HG02885 (cell line): ENCODE data around the gene TMEM94.
"Not testable (repeated sequence)": the region's sequence is repeated elsewhere in the genome, so short reads cannot be mapped to it uniquely, and the experiment has no call there.

Experiments
- ATAC-seq: cut with Tn5 transposase; IDR thresholded peaks from one replicate; pipeline ENCODE4 v1.9.1; 2021; ENCODE audit warnings: mild to moderate bottlenecking; ENCODE audit not compliant: unreplicated experiment, poor library complexity

The TMEM94 gene

GRCh38 chr17:75456417-75457046 is at the start of gene TMEM94:
TMEM94 (plus strand) TSS chr17:75456635; CDS start chr17:75471906, 15,271 bp downstream.
- peak; percentile 96 for ATAC-seq

- no peak for ATAC-seq
Observed at GRCh38 chr17:75407655-75408352, 48.6 kb upstream of the TMEM94 start.

- no peak for ATAC-seq
Observed at GRCh38 chr17:75410141-75410540, 46.3 kb upstream of the TMEM94 start.

- ATAC-seq, result no peak
Observed at GRCh38 chr17:75411328-75412067, 44.9 kb upstream of the TMEM94 start.

GRCh38 chr17:75412455-75413317 is 43.7 kb upstream of the TMEM94 start:
- ATAC-seq, result no peak

- no peak for ATAC-seq
Observed at GRCh38 chr17:75414488-75414887, 41.9 kb upstream of the TMEM94 start.

GRCh38 chr17:75416006-75416405 is 40.4 kb upstream of the TMEM94 start:
- ATAC-seq, result no peak

- ATAC-seq, result no peak
Observed at GRCh38 chr17:75417054-75417580, 39.3 kb upstream of the TMEM94 start.

- no peak for ATAC-seq
Observed at GRCh38 chr17:75418531-75418930, 37.9 kb upstream of the TMEM94 start.

GRCh38 chr17:75428543-75429469 is 27.6 kb upstream of the TMEM94 start:
- ATAC-seq, result no peak

- ATAC-seq, result no peak
Observed at GRCh38 chr17:75430159-75430974, 26.1 kb upstream of the TMEM94 start.

- no peak for ATAC-seq
Observed at GRCh38 chr17:75433218-75433783, 23.1 kb upstream of the TMEM94 start.

- ATAC-seq, result not testable (repeated sequence)
Observed at GRCh38 chr17:75434433-75434832, 22.0 kb upstream of the TMEM94 start.

- ATAC-seq, result not testable (repeated sequence)
Observed at GRCh38 chr17:75437404-75437803, 19.0 kb upstream of the TMEM94 start.

GRCh38 chr17:75439287-75439686 is 17.1 kb upstream of the TMEM94 start:
- no peak for ATAC-seq

- ATAC-seq, result no peak
Observed at GRCh38 chr17:75440738-75441448, 15.5 kb upstream of the TMEM94 start.
